Breast epithelium (tissue), 3 donors: Measurements from ENCODE around the gene WSCD1.

Experiments
- POLR2A ChIP-seq: fragments of 450-650 bp; IDR thresholded peaks from one replicate; pipeline ENCODE4 v1.6.1; 2016; ENCODE audit warnings: antibody characterized with exemption, mild to moderate bottlenecking, moderate library complexity
- POLR2AphosphoS5 ChIP-seq, 3 donors: sonication (generic); formaldehyde crosslinking; IDR thresholded peaks; one replicate each; pipeline ENCODE4 v1.6.1; 2017; ENCODE audit warnings: antibody characterized with exemption in 3 of 3
- TF ChIP-seq, protein P1 (sequence below), 3 donors: fragments of 450-650 bp; IDR thresholded peaks; one replicate each; pipeline ENCODE4 v1.5.1; 2016 to 2017; ENCODE audit warnings: antibody characterized with exemption in 3 of 3, mild to moderate bottlenecking in 3 of 3, moderate library complexity in 3 of 3

DNA sequence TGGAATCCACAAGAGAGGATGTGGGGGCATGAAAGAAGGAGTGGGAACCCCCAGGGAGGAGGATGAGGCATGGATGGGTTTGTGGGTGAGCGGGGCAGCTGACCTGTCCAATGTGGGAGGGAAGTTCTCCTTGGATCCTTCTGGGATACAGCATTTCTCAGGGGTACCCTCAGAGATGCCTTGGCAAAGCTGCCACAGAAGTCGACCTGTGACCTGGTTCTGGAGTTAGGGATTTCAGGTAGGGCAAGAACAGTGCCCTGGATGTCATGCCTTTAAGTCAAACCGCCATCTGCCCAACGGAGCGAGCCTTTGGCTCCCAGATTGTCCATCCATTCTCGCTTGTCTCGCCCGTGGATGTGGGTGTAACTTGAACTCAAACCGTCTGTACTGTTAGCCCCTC lies 30.0 kb downstream of the WSCD1 start:
- TF ChIP-seq, protein P1, sequence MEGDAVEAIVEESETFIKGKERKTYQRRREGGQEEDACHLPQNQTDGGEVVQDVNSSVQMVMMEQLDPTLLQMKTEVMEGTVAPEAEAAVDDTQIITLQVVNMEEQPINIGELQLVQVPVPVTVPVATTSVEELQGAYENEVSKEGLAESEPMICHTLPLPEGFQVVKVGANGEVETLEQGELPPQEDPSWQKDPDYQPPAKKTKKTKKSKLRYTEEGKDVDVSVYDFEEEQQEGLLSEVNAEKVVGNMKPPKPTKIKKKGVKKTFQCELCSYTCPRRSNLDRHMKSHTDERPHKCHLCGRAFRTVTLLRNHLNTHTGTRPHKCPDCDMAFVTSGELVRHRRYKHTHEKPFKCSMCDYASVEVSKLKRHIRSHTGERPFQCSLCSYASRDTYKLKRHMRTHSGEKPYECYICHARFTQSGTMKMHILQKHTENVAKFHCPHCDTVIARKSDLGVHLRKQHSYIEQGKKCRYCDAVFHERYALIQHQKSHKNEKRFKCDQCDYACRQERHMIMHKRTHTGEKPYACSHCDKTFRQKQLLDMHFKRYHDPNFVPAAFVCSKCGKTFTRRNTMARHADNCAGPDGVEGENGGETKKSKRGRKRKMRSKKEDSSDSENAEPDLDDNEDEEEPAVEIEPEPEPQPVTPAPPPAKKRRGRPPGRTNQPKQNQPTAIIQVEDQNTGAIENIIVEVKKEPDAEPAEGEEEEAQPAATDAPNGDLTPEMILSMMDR (IDR thresholded peaks at IDR 0.05), result no peak
- no peak for TF ChIP-seq POLR2A
- no peak for TF ChIP-seq POLR2AphosphoS5 (IDR thresholded peaks at IDR 0.05)
